ENCODE data around the gene SDR39U1.

The SDR39U1 gene

GRCh38 chr14:24441904-24442239 is 704 bp downstream of the SDR39U1 start:
- no peak for DNase-seq

- no peak for DNase-seq
Measured at GRCh38 chr14:24441485-24441884, 1.1 kb downstream of the SDR39U1 start.

GRCh38 chr14:24440606-24441399 is 1.8 kb downstream of the SDR39U1 start:
- DNase-seq: no peak

- no peak for DNase-seq
Measured at GRCh38 chr14:24439830-24440605, 2.6 kb downstream of the SDR39U1 start.

- no peak for DNase-seq
Measured at GRCh38 chr14:24439257-24439656, 3.3 kb downstream of the SDR39U1 start.

GRCh38 chr14:24438223-24439097 is 4.1 kb downstream of the SDR39U1 start:
- peak; percentile 71 to 79 for DNase-seq

- DNase-seq: no peak
Measured at GRCh38 chr14:24437736-24438067, 4.9 kb downstream of the SDR39U1 start.

- no peak for DNase-seq
Measured at GRCh38 chr14:24437020-24437735, 5.4 kb downstream of the SDR39U1 start.

GRCh38 chr14:24436355-24437019 is 6.1 kb downstream of the SDR39U1 start:
- DNase-seq: peak; percentile 72 to 82

GRCh38 chr14:24435998-24436354 is 6.6 kb downstream of the SDR39U1 start:
- no peak for DNase-seq

GRCh38 chr14:24435192-24435810 is 7.3 kb downstream of the SDR39U1 start:
- DNase-seq: no peak

- no peak for DNase-seq
Measured at GRCh38 chr14:24434676-24435075, 7.9 kb downstream of the SDR39U1 start.

GRCh38 chr14:24434036-24434435 is 8.5 kb downstream of the SDR39U1 start:
- no peak for DNase-seq

GRCh38 chr14:24432259-24433131 is 10.1 kb downstream of the SDR39U1 start:
- DNase-seq: no peak

- peak; percentile 90 to 93 for DNase-seq
Measured at GRCh38 chr14:24431569-24432258, 10.9 kb downstream of the SDR39U1 start.

- DNase-seq: no peak
Measured at GRCh38 chr14:24430682-24431568, 11.7 kb downstream of the SDR39U1 start.

- DNase-seq: peak; percentile 67 to 84
Measured at GRCh38 chr14:24430143-24430681, 12.4 kb downstream of the SDR39U1 start.

- peak; percentile 87 to 90 for DNase-seq
Measured at GRCh38 chr14:24429395-24430142, 13.0 kb downstream of the SDR39U1 start, which contains the start of the genes CBLN3 and KHNYN. Gene CBLN3 (minus strand): TSS chr14:24429668. CDS start chr14:24429054, 614 bp downstream. Gene KHNYN (plus strand): TSS chr14:24429954. CDS start chr14:24430731, 777 bp downstream.

Data from inflammatory macrophage (primary cell).